Activated T-cell treated with anti-CD3 and anti-CD28 coated beads, Interleukin-2, amount 50 U/mL, for 24 hours (primary cell): Measurements from ENCODE around the gene PHACTR4.
"Not testable (repeated sequence)": the region's sequence is repeated elsewhere in the genome, so short reads cannot be mapped to it uniquely, and the experiment has no call there.

ENCODE experiments used
- DNase-seq: peaks from one replicate; pipeline ENCODE4 v3.0.0-alpha.2; 2020
- H3K27ac Mint-ChIP-seq: 2 replicates; pipeline ENCODE4 v1.8.0; 2020; ENCODE audit warnings: mild to moderate bottlenecking, mixed read lengths
- H3K27me3 Mint-ChIP-seq: 2 replicates; pipeline ENCODE4 v1.8.0; 2020; ENCODE audit warnings: mixed read lengths
- H3K36me3 Mint-ChIP-seq: 2 replicates; pipeline ENCODE4 v1.8.0; 2020; ENCODE audit warnings: low read depth, mixed read lengths
- H3K4me1 Mint-ChIP-seq: 2 replicates; pipeline ENCODE4 v1.8.0; 2020; ENCODE audit warnings: low read depth, mixed read lengths
- H3K4me3 Mint-ChIP-seq: 2 replicates; pipeline ENCODE4 v1.8.0; 2020; ENCODE audit warnings: mild to moderate bottlenecking, moderate library complexity, mixed read lengths
- H3K9me3 Mint-ChIP-seq: 2 replicates; pipeline ENCODE4 v1.8.0; 2020; ENCODE audit warnings: mixed read lengths

Gene PHACTR4

DNA sequence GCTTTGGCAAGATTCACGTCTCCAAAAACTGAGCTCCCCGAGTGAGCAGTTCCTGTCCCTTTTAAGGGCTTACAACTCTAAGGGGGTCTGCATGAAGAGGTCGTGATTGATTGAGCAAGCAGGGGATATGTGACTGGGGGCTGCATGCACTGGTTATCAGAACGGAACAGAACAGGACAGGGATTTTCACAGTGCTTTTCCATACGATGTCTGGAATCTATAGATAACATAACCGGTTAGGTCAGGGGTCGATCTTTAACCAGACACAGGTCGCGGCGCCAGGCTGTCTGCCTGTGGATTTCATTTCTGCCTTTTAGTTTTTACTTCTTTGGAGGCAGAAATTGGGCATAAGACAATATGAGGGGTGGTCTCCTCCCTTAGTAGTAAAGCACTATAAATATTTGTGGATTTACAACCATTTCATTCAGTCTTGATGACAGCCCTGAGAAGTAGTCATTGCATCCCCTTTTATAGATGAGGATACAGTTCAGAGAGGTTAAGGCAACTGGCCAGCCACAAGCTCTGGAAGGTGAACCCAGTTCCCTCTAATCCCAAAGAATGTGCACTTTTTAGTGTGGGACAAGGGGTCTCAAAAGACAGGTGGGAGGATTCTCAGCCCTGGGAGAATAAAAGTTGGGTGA lies 155.6 kb downstream of the PHACTR4 start:
- H3K27me3 Mint-ChIP-seq: not testable (repeated sequence)

GRCh38 chr1:28526886-28527285 lies 157.3 kb downstream of the PHACTR4 start:
- Mint-ChIP-seq H3K4me3 (no peak overlapping the region), H3K36me3 (peaks cover 82% of the 10 kb centered on the region), H3K27ac (no peak overlapping the region), H3K4me1 (peaks cover 7% of the 10 kb centered on the region), H3K27me3 (no peaks in the 10 kb centered on the region), H3K9me3 (no peaks in the 10 kb centered on the region)
- no peak for DNase-seq

More for the DNA sequence above, 155.6 kb downstream of the PHACTR4 start:
- not testable (repeated sequence) for H3K27ac Mint-ChIP-seq, DNase-seq, H3K9me3 Mint-ChIP-seq, H3K4me3 Mint-ChIP-seq
- Mint-ChIP-seq H3K36me3 (peaks cover 81% of the 10 kb centered on the region), H3K4me1 (peaks cover 21% of the 10 kb centered on the region)

- Mint-ChIP-seq H3K4me1 (no peaks in the 10 kb centered on the region), H3K4me3 (no peak overlapping the region), H3K27ac (no peak overlapping the region), H3K36me3 (peaks cover 77% of the 10 kb centered on the region), H3K27me3 (no peaks in the 10 kb centered on the region), H3K9me3 (no peaks in the 10 kb centered on the region)
- DNase-seq: no peak
Observed at GRCh38 chr1:28530456-28530855, 160.9 kb downstream of the PHACTR4 start.

- Mint-ChIP-seq H3K27ac (no peak overlapping the region), H3K4me1 (no peaks in the 10 kb centered on the region), H3K9me3 (no peaks in the 10 kb centered on the region), H3K36me3 (peaks cover 86% of the 10 kb centered on the region), H3K4me3 (no peak overlapping the region), H3K27me3 (no peaks in the 10 kb centered on the region)
- no peak for DNase-seq
Observed at GRCh38 chr1:28534671-28535070, 165.1 kb downstream of the PHACTR4 start.

GRCh38 chr1:28535180-28535579 lies 165.6 kb downstream of the PHACTR4 start:
- H3K27ac Mint-ChIP-seq: no peak overlapping the region
- no peak overlapping the region for H3K4me3 Mint-ChIP-seq
- DNase-seq: no peak
- peaks cover 81% of the 10 kb centered on the region for H3K36me3 Mint-ChIP-seq
- H3K27me3 Mint-ChIP-seq: no peaks in the 10 kb centered on the region
- no peaks in the 10 kb centered on the region for H3K9me3 Mint-ChIP-seq
- no peaks in the 10 kb centered on the region for H3K4me1 Mint-ChIP-seq

DNA sequence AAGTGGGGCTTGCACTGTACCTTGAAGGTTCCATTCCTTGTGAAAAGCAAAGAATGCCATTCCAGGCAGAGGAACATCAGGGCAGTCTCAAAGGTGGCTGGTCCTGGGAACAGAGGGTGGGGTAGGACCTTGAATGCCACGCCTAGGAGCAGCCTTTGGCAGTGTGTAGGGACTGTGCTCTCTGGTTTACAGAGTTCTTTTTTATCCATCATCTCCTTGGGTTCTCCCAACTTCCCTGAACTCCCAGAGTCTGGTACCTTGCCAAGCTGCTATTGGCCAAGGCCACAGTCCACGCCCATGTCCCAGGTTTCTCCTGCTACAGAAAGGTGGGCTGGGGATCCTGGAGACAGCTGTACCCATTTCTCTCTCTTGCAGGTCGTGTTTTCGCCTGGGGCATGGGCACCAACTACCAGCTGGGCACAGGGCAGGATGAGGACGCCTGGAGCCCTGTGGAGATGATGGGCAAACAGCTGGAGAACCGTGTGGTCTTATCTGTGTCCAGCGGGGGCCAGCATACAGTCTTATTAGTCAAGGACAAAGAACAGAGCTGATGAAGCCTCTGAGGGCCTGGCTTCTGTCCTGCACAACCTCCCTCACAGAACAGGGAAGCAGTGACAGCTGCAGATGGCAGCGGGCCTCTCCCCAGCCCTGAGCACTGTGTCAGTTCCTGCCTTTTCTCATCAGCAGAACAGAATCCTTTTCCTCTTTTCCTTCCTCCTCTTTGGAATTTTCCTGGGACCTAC lies 168.1 kb downstream of the PHACTR4 start:
- Mint-ChIP-seq H3K36me3 (peaks cover 61% of the 10 kb centered on the region), H3K27me3 (no peaks in the 10 kb centered on the region), H3K27ac (peak overlapping the region; percentile 52), H3K4me1 (no peaks in the 10 kb centered on the region), H3K4me3 (no peak overlapping the region), H3K9me3 (no peaks in the 10 kb centered on the region)
- DNase-seq: no peak

GRCh38 chr1:28538286-28538685 lies 168.7 kb downstream of the PHACTR4 start:
- Mint-ChIP-seq H3K9me3 (no peaks in the 10 kb centered on the region), H3K36me3 (peaks cover 58% of the 10 kb centered on the region), H3K4me1 (no peaks in the 10 kb centered on the region), H3K27ac (no peak overlapping the region), H3K27me3 (no peaks in the 10 kb centered on the region), H3K4me3 (no peak overlapping the region)
- no peak for DNase-seq

GRCh38 chr1:28540651-28541050 lies 171.1 kb downstream of the PHACTR4 start:
- no peaks in the 10 kb centered on the region for H3K27me3 Mint-ChIP-seq
- H3K36me3 Mint-ChIP-seq: peaks cover 37% of the 10 kb centered on the region
- H3K4me1 Mint-ChIP-seq: no peaks in the 10 kb centered on the region
- no peak overlapping the region for H3K4me3 Mint-ChIP-seq
- H3K27ac Mint-ChIP-seq: no peak overlapping the region
- no peaks in the 10 kb centered on the region for H3K9me3 Mint-ChIP-seq
- no peak for DNase-seq

DNA sequence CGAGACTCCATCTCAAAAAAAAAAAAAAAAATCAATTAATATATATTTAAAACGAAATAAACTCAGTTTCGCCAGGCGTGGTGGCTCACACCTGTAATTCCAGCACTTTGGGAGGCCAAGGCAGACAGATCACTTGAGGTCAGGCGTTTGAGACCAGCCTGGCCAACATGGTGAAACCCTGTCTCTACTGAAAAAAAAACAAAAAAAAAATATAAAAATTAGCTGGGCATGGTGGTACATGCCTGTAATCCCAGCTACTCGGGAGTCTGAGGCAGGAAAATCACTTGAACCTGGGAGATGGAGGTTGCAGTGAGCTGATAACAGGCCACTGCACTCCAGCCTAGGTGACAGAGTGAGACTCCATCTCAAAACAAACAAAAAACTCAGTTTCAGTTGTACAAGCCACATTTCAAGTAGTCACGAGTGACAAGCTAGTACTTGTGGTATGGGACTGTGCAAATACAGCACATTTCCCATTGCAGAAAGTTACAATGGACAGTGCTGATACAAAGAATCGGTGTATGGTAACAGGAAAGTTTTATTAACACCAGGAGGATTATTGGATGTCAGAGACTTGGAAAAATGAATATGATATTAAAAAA lies 172.0 kb downstream of the PHACTR4 start:
- H3K27ac Mint-ChIP-seq, DNase-seq, H3K9me3 Mint-ChIP-seq, H3K4me3 Mint-ChIP-seq, H3K27me3 Mint-ChIP-seq, H3K4me1 Mint-ChIP-seq: not testable (repeated sequence)
- peaks cover 28% of the 10 kb centered on the region for H3K36me3 Mint-ChIP-seq

GRCh38 chr1:28545246-28545628 lies 175.7 kb downstream of the PHACTR4 start:
- DNase-seq: no peak
- no peaks in the 10 kb centered on the region for H3K9me3 Mint-ChIP-seq
- H3K27me3 Mint-ChIP-seq: no peaks in the 10 kb centered on the region
- no peaks in the 10 kb centered on the region for H3K4me1 Mint-ChIP-seq
- H3K27ac Mint-ChIP-seq: no peak overlapping the region
- peaks cover 2% of the 10 kb centered on the region for H3K36me3 Mint-ChIP-seq
- no peak overlapping the region for H3K4me3 Mint-ChIP-seq

- Mint-ChIP-seq H3K27ac (no peak overlapping the region), H3K27me3 (no peaks in the 10 kb centered on the region), H3K36me3 (peaks cover 5% of the 10 kb centered on the region), H3K4me1 (peaks cover 14% of the 10 kb centered on the region), H3K9me3 (no peaks in the 10 kb centered on the region), H3K4me3 (no peak overlapping the region)
- no peak for DNase-seq
Observed at GRCh38 chr1:28548318-28548717, 178.8 kb downstream of the PHACTR4 start.
